Left ventricle myocardium inferior (tissue), 1 donor: ENCODE data around the gene SFXN5. TPM values are rescaled to one million over a fixed set of nuclear protein-coding genes. Genes with fewer than 3 reads are reported as not detected.

ENCODE experiments used
- DNase-seq: peaks from one replicate; pipeline ENCODE4 v3.0.0-alpha.2; 2020
- H3K27ac ChIP-seq: fragments of 200-600 bp; replicated peaks from 2 replicates; pipeline ENCODE4 v1.8.0; 2021
- H3K27me3 ChIP-seq: fragments of 200-600 bp; 2 replicates; pipeline ENCODE4 v1.8.0; 2021; ENCODE audit warnings: low read depth
- H3K36me3 ChIP-seq: fragments of 200-600 bp; 2 replicates; pipeline ENCODE4 v1.8.0; 2021
- H3K4me1 ChIP-seq: fragments of 200-600 bp; 2 replicates; pipeline ENCODE4 v1.8.0; 2021
- H3K4me3 ChIP-seq: fragments of 200-600 bp; 2 replicates; pipeline ENCODE4 v1.8.0; 2021; ENCODE audit warnings: mild to moderate bottlenecking, moderate library complexity
- H3K9me3 ChIP-seq: fragments of 200-600 bp; replicated peaks from 2 replicates; pipeline ENCODE4 v1.8.0; 2021
- CTCF ChIP-seq: fragments of 200-600 bp; IDR thresholded peaks from 2 replicates; pipeline ENCODE4 v1.8.0; 2021; ENCODE audit warnings: antibody characterized with exemption, mild to moderate bottlenecking, borderline replicate concordance
- intact Hi-C: fragments of 100-400 bp; cut with micrococcal nuclease; formaldehyde crosslinking; loops from one replicate; pipeline ENCODE4 v1.11.0; 2022
- total RNA-seq: library from RNA; stranded (reverse); fragmentation: NEBNext Ultra II Directional; extraction: Animal tissue kit (Norgen Biotek cat#: 25700); gene quantifications from one replicate; pipeline ENCODE4 v1.2.1, GENCODE V29; 2021
- donor health status: DM: no; HTN: yes; CAD: no; lungs with severe emphysema.

Gene SFXN5
- total RNA-seq, 1 donor from 2014 or later = 9.9 TPM

- intact Hi-C loops = no loop called here
- TF ChIP-seq CTCF = no peak
These were observed 38.8 kb downstream of the SFXN5 start for GRCh38 chr2:73032702-73033097.

GRCh38 chr2:73031725-73032701 lies 39.5 kb downstream of the SFXN5 start:
- H3K4me3 ChIP-seq = no peak overlapping the region
- no peaks in the 10 kb centered on the region for H3K9me3 ChIP-seq
- H3K27me3 ChIP-seq = no peaks in the 10 kb centered on the region
- DNase-seq = no peak
- no peak for TF ChIP-seq CTCF
- intact Hi-C loops = no loop called here
- H3K4me1 ChIP-seq = peaks cover 3% of the 10 kb centered on the region
- H3K27ac ChIP-seq = no peak overlapping the region
- peaks cover 13% of the 10 kb centered on the region for H3K36me3 ChIP-seq

More at GRCh38 chr2:73032702-73033097, 38.8 kb downstream of the SFXN5 start:
- Histone ChIP-seq H3K36me3 (peaks cover 10% of the 10 kb centered on the region), H3K4me3 (no peak overlapping the region), H3K9me3 (no peaks in the 10 kb centered on the region), H3K27ac (no peak overlapping the region), H3K27me3 (no peaks in the 10 kb centered on the region), H3K4me1 (peaks cover 3% of the 10 kb centered on the region)
- no peak for DNase-seq

GRCh38 chr2:73031095-73031678 lies 40.3 kb downstream of the SFXN5 start:
- no peaks in the 10 kb centered on the region for H3K27me3 ChIP-seq
- TF ChIP-seq CTCF = no peak
- peaks cover 3% of the 10 kb centered on the region for H3K4me1 ChIP-seq
- no peaks in the 10 kb centered on the region for H3K9me3 ChIP-seq
- H3K36me3 ChIP-seq = peaks cover 13% of the 10 kb centered on the region
- no peak overlapping the region for H3K27ac ChIP-seq
- H3K4me3 ChIP-seq = no peak overlapping the region
- intact Hi-C loops = no loop called here
- no peak for DNase-seq

- intact Hi-C loops = no loop called here
- Histone ChIP-seq H3K36me3 (peaks cover 13% of the 10 kb centered on the region), H3K4me1 (no peaks in the 10 kb centered on the region), H3K27ac (no peak overlapping the region), H3K9me3 (no peaks in the 10 kb centered on the region), H3K4me3 (no peak overlapping the region), H3K27me3 (no peaks in the 10 kb centered on the region)
- TF ChIP-seq CTCF = no peak
- DNase-seq = no peak
These were observed 42.7 kb downstream of the SFXN5 start for GRCh38 chr2:73028841-73029240.

- H3K27ac ChIP-seq = no peak overlapping the region
- no peaks in the 10 kb centered on the region for H3K4me1 ChIP-seq
- H3K9me3 ChIP-seq = no peaks in the 10 kb centered on the region
- peaks cover 13% of the 10 kb centered on the region for H3K36me3 ChIP-seq
- intact Hi-C loops = no loop called here
- no peak for TF ChIP-seq CTCF
- H3K27me3 ChIP-seq = no peaks in the 10 kb centered on the region
- H3K4me3 ChIP-seq = no peak overlapping the region
- DNase-seq = no peak
These were observed 44.2 kb downstream of the SFXN5 start for GRCh38 chr2:73027340-73027739.
